Gastrocnemius medialis (tissue), 4 donors: Measurements from ENCODE around the gene SGPL1.

Source experiments
- CTCF ChIP-seq, 5 experiments: fragments of 450-650 bp in 3 of 5; fragments of 200-600 bp in 2 of 5; sonication (generic) in 2 of 5; IDR thresholded peaks in 4 of 5; conservative IDR thresholded peaks in 1 of 5; 1 replicate in 4 of 5; 2 replicates in 1 of 5; pipeline ENCODE4 v1.5.1; 2016 to 2019; ENCODE audit warnings: antibody characterized with exemption in 5 of 5, mild to moderate bottlenecking in 3 of 5, moderate library complexity in 3 of 5
- POLR2A ChIP-seq, 2 donors: fragments of 450-650 bp; IDR thresholded peaks; one replicate each; pipeline ENCODE4 v1.6.1; 2017; ENCODE audit warnings: antibody characterized with exemption in 2 of 2, mild to moderate bottlenecking in 2 of 2, moderate library complexity in 2 of 2

DNA sequence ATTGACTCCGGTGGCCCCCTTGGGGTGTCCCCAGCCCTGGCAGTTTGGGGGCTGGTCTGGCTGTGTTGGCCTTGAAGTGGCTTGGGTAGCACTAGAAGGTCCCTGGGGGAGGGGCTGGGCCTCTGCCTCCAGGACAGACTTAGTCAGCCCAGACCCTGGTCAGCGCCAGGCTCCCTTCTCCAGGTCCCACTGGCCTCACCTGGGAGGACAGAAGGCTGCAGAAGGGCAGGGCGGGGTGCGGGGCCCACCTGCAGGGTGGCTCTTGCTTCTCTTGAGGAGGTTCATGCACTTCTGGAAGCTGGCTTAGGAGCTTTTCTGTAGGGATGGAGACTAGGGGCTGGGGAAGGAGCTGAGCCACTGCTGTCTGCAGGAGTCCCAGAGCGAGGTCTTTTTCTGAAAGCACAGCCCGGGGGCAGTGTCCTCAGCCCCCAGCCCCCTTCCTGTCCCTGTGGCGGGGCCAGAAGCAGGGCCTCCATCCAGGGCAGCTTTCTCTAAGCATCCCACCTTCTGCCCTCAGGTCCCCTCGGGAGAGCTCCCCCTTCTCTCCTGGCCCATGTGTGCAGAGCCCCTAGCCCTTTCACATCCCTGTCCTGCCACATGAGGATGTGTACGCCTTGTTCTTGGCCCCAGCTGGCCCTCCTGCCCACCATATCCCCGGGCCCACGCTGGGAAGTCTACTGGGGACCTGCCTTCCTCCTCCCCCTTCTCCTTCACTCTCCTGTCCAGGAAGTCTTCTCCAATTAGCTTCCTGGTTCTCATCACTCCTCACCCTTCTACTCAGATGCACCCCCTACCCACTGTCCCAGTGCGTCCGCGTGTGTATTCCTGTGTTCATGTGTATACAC is 41.6 kb upstream of the SGPL1 start:
- no peak for TF ChIP-seq CTCF (IDR thresholded peaks at IDR 0.05 in 4 of 5, conservative IDR thresholded peaks at IDR 0.05 in 1 of 5)
- no peak for TF ChIP-seq POLR2A (IDR thresholded peaks at IDR 0.05)
